GM19239 (cell line): ENCODE measurements around the gene HSPBAP1.
"Not testable (repeated sequence)": the region's sequence is repeated elsewhere in the genome, so short reads cannot be mapped to it uniquely, and the experiment has no call there.

Source experiments
- DNase-seq: peaks from one replicate; pipeline ENCODE4 v3.0.0; 2011; ENCODE audit warnings: low spot score; ENCODE audit not compliant: insufficient read length
- FAIRE-seq: peaks from 2 replicates; lab custom pipeline; 2011; peaks lifted over from hg19 to GRCh38; lab: Jason Lieb, UNC

The HSPBAP1 gene

GRCh38 chr3:122743581-122744120 is 50.0 kb downstream of the HSPBAP1 start:
- no peak for DNase-seq
- FAIRE-seq: no peak

GRCh38 chr3:122742234-122742633 is 51.4 kb downstream of the HSPBAP1 start:
- no peak for FAIRE-seq

DNA sequence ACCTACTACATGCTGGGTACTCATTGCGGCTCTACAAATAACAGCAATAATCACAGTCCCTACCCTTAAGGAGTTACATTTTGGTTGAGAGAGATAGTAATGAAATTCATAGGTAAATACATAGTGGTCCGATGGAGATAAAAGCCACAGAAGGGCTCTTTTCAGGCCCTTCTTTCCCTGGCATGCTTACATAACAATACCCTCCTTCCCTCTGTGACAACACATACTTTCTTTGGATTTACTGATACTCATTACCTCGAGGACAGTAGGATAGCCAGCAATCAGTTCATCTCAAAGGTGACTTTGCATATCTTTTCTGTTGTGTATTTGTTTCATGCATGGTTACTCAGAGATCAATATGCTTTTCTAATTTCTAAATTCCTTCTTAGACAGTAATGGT is 54.5 kb downstream of the HSPBAP1 start:
- peak; percentile 4 for FAIRE-seq
- DNase-seq: no peak

More at GRCh38 chr3:122742234-122742633, 51.4 kb downstream of the HSPBAP1 start:
- DNase-seq: no peak

DNA sequence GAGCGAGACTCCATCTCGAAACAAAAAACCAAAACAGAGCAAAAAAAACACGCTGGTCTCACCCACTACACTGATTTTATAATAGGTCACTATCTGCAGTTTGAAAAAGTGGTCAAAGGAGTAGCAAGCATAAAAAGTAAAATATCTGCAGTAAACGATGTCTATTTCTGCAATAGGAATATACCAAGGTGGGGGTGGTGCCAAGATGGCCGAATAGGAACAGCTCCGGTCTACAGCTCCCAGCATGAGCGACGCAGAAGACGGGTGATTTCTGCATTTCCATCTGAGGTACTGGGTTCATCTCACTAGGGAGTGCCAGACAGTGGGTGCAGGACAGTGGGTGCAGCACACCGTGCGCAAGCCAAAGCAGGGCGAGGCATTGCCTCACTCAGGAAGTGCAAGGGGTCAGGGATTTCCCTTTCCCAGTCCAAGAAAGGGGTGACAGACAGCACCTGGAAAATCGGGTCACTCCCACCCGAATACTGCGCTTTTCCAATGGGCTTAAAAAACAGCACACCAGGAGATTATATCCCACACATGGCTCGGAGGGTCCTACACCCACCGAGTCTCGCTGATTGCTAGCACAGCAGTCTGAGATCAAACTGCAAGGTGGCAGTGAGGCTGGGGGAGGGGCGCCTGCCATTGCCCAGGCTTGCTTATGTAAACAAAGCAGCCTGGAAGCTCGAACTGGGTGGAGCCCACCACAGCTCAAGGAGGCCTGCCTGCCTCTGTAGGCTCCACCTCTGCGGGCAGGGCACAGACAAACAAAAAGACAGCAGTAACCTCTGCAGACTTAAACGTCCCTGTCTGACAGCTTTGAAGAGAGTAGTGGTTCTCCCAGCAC is 60.7 kb downstream of the HSPBAP1 start:
- FAIRE-seq, DNase-seq: not testable (repeated sequence)

DNA sequence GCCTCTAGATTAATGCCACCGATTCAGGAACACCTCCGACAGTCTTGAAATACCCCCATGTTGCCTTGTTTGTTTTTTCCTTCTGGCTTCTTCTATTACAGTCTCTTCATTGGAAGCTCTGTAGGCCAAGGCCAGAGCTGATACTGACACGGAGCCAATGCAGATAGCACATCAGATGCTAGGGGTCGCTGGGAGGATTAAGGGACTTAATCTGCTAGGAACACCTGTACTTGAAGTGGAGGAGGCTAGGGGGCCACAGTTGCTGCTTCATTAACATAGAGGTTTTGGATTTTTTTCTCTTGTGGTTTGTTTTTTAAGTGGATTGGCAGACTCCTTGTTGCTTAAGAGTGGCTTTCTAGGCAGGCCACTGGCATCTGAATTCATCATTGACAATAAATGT is 63.4 kb downstream of the HSPBAP1 start:
- DNase-seq (no peak), FAIRE-seq (no peak)

DNA sequence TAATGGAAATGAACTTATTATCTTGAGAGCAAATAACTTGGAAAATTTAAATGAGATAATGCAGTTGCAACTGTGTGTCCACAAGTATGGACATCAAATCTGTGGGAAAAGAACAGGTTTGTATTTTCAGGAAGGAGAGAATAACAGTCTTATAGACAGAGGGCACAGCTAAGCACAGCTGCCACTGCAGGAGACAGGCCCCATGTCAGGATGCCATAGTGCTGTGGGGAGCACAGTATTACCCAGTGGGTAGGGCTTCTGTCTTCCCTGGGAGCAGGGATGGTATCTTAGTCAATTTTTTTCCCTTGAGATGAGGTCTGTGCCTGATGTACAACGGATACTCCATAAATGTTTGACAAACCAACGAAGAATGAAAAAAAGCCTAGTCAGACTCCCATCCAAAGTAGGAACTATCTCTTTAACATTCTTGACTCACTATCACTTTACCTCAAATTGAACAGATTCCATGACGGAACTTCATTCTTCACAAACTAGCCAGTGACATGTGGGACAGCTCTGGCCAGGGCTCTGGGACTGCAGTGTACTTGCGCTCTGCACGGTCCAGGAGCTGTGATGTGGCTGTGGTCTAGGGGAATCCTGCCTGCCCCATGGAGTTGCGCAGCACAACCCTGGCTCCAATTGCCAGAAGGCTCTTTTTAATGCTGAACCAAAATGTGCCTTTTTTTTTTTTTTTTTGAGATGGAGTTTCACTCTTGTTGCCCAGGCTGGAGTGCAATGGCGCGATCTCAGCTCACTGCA is 64.7 kb downstream of the HSPBAP1 start:
- no peak for DNase-seq
- no peak for FAIRE-seq

DNA sequence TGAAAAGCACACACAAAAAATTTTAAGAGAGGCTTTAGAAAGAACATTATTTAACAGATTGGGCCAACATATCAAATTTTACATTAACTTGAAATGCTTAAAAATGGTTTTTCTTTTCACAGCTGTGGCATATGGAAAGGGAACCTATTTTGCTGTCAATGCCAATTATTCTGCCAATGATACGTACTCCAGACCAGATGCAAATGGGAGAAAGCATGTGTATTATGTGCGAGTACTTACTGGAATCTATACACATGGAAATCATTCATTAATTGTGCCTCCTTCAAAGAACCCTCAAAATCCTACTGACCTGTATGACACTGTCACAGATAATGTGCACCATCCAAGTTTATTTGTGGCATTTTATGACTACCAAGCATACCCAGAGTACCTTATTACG is 65.4 kb downstream of the HSPBAP1 start:
- no peak for FAIRE-seq

DNA sequence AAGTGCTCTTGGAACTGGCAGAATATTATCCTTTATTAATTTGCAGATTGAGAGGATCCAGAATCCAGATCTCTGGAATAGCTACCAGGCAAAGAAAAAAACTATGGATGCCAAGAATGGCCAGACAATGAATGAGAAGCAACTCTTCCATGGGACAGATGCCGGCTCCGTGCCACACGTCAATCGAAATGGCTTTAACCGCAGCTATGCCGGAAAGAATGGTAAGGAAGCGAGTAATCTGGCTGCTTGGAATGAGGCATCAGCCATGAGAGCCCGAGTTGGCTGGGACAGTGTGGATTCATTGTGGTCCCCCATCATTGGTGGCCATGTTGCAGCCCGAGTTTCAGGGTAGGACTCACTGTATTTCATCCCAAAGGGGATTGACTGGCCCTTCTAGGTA is 65.9 kb downstream of the HSPBAP1 start:
- FAIRE-seq: no peak
- no peak for DNase-seq

More for the DNA sequence above, 65.4 kb downstream of the HSPBAP1 start:
- no peak for DNase-seq

DNA sequence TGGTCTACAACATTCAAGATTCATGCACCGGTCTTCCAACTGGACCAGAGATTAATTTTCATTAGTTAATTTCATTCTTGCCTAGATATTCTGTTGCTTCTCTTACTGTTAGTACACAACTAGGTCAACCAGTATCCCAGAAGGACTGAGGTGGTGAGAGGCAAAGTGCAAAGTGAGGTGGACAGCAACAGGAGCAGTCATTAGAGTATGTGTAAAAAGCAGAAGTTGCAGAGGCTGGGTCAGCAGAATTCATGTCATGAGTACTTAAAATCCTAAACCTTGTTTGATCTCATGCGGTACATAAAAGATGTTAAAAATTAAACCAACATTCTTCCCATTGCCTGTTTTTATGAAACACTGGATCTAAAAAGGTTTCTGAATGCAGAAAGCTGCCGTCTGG is 66.3 kb downstream of the HSPBAP1 start:
- no peak for DNase-seq
- FAIRE-seq: no peak

GRCh38 chr3:122725106-122725505 is 68.5 kb downstream of the HSPBAP1 start:
- FAIRE-seq: no peak

GRCh38 chr3:122719273-122719921 is 74.2 kb downstream of the HSPBAP1 start:
- no peak for DNase-seq
- FAIRE-seq: no peak

More at GRCh38 chr3:122725106-122725505, 68.5 kb downstream of the HSPBAP1 start:
- DNase-seq: no peak

GRCh38 chr3:122716667-122717066 is 77.0 kb downstream of the HSPBAP1 start:
- DNase-seq: no peak
- FAIRE-seq: no peak

- DNase-seq (no peak), FAIRE-seq (no peak)
Observed at GRCh38 chr3:122714273-122714672, 79.4 kb downstream of the HSPBAP1 start.

DNA sequence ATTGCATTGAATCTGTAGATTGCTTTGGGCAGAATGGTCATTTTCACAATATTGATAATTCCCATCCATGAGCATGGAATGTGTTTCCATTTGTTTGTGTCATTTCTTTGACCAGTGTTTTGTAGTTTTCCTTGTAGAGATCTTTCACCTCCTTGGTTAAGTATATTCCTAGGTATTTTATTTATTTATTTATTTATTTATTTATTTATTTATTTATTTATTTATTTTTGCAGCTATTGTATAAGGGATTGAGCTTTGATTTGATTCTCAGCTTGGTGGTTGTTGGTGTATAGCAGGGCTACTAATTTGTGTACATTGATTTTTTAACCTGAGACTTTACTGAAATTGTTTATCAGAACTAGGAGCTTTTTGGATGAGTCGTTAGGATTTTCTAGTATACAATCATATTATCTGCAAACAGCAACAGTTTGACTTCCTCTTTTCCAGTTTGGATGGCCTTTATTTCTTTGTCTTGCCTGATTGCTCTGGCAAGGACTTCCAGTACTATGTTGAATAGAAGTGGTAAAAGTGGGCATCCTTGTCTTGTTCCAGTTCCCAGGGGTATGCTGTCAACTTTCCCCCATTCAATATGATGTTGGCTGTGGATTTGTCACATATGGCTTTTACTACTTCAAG is 82.9 kb downstream of the HSPBAP1 start:
- FAIRE-seq: peak; percentile 11
- not testable (repeated sequence) for DNase-seq

- DNase-seq: no peak
- no peak for FAIRE-seq
Observed at GRCh38 chr3:122705379-122705778, 88.3 kb downstream of the HSPBAP1 start.

DNA sequence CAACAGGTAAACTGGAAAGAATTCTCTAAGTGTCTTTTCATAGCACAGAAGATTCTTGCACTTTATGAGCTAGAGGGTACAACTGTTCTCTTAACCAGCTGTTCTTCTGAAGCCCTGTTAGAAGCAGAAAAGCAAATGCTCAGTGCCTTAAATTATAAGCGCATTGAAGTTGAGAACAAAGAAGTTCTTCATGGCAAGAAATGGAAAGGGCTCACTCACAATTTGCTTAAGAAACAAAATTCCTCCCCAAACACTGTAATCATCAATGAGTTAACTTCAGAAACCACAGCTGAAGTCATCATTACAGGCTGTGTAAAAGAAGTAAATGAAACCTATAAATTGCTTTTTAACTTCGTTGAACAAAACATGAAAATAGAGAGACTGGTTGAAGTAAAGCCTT is 93.4 kb downstream of the HSPBAP1 start:
- FAIRE-seq: peak; percentile 35

GRCh38 chr3:122697952-122698620 is 95.5 kb downstream of the HSPBAP1 start:
- DNase-seq (no peak), FAIRE-seq (peak; percentile 96)

More for the DNA sequence above, 93.4 kb downstream of the HSPBAP1 start:
- DNase-seq: no peak

- no peak for DNase-seq
- FAIRE-seq: peak; percentile 35
Observed at GRCh38 chr3:122695927-122696561, 97.6 kb downstream of the HSPBAP1 start.

DNA sequence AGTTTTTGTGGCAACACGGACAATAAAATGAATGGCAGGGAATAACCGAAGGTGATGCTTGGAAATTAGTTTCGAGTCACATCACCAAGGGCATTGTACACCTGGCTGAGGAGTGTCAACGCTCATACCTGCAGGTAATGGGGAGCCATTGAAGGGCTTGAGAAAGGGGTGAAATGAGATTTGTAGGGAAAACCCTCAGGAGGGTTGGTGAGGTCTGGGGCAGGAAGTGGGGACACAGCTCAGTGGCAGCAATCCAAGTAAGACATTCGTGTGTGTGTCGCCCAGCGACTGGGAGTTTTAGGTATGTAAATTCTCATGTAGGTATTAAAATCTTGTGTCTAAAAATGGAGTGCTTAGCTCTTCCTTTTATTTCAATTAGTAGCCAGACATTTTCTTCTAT is 98.7 kb downstream of the HSPBAP1 start:
- DNase-seq (no peak), FAIRE-seq (peak; percentile 92)
